SU-DHL-6 (cell line): ENCODE data around the gene TMEM11.
A peak's percentile ranks its signal among the peaks of the same experiment; 100 is the strongest.

Experiments used
- H2AFZ ChIP-seq: fragments of 200-600 bp; sonication (generic); 2 replicates; pipeline ENCODE4 v1.6.1; 2014; ENCODE audit warnings: low read depth, mild to moderate bottlenecking, moderate library complexity, mixed read lengths, antibody characterized with exemption, low read length; ENCODE audit not compliant: severe bottlenecking
- H3F3A ChIP-seq: fragments of 200-600 bp; shearing (Covaris generic); 2 replicates; pipeline ENCODE4 v1.6.0; 2016; ENCODE audit warnings: antibody characterized with exemption, mild to moderate bottlenecking; ENCODE audit not compliant: insufficient read depth
- H3K27ac ChIP-seq: fragments of 200-600 bp; sonication (generic); 2 replicates; pipeline ENCODE4 v1.5.1; 2016; ENCODE audit warnings: low read depth, mild to moderate bottlenecking, low read length, moderate library complexity, mixed read lengths
- H3K27me3 ChIP-seq: fragments of 200-600 bp; sonication (generic), shearing (Covaris generic); 2 replicates; pipeline ENCODE4 v1.6.0; 2014; ENCODE audit warnings: mild to moderate bottlenecking, low read length
- H3K36me3 ChIP-seq: fragments of 200-600 bp; sonication (generic); 2 replicates; pipeline ENCODE4 v1.6.1; 2014; ENCODE audit warnings: mild to moderate bottlenecking, low read length, mixed read lengths
- H3K4me2 ChIP-seq: fragments of 300-600, 200-600 bp; shearing (Covaris generic), sonication (generic); 2 replicates; pipeline ENCODE4 v1.6.0; 2014; ENCODE audit warnings: low read length, low read depth, mild to moderate bottlenecking; ENCODE audit not compliant: poor library complexity, severe bottlenecking
- H3K4me3 ChIP-seq: fragments of 200-600 bp; sonication (generic); 2 replicates; pipeline ENCODE4 v1.5.1; 2014; ENCODE audit warnings: antibody characterized with exemption, low read length, mild to moderate bottlenecking, mixed read lengths; ENCODE audit not compliant: insufficient read depth, poor library complexity, severe bottlenecking
- H3K79me2 ChIP-seq: fragments of 200-600 bp; sonication (generic); 2 replicates; pipeline ENCODE4 v1.6.1; 2014; ENCODE audit warnings: mild to moderate bottlenecking, low read length, moderate library complexity; ENCODE audit not compliant: insufficient read depth
- H3K9ac ChIP-seq: fragments of 200-600 bp; sonication (generic); 2 replicates; pipeline ENCODE4 v1.7.0; 2014; ENCODE audit warnings: mild to moderate bottlenecking, low read length
- H3K9me2 ChIP-seq: fragments of 200-600 bp; sonication (generic); replicated peaks from 2 replicates; pipeline ENCODE4 v1.6.1; 2014; ENCODE audit warnings: low read length; ENCODE audit not compliant: insufficient read depth
- H3K9me3 ChIP-seq: fragments of 200-600 bp; sonication (generic); 2 replicates; pipeline ENCODE4 v1.6.1; 2014; ENCODE audit warnings: low read length, mixed read lengths; ENCODE audit not compliant: insufficient read depth
- H4K20me1 ChIP-seq: fragments of 200-600 bp; sonication (generic); 2 replicates; pipeline ENCODE4 v1.6.1; 2014; ENCODE audit warnings: low read depth, mild to moderate bottlenecking, antibody characterized with exemption, low read length, moderate library complexity, mixed read lengths
- CTCF ChIP-seq: fragments of 200-600 bp; sonication (generic); IDR thresholded peaks from one replicate; pipeline ENCODE4 v1.5.1; 2017; ENCODE audit warnings: antibody characterized with exemption, mild to moderate bottlenecking, low read length, moderate library complexity; ENCODE audit not compliant: insufficient read depth, poor library complexity, severe bottlenecking
- EZH2phosphoT487 ChIP-seq: fragments of 200-600 bp; sonication (generic), shearing (Covaris generic); conservative IDR thresholded peaks from 2 replicates; pipeline ENCODE4 v1.6.1; 2018; ENCODE audit warnings: mild to moderate bottlenecking, antibody characterized with exemption, low read length, moderate library complexity, mixed read lengths

Gene TMEM11

GRCh38 chr17:21217346-21217745, 3.4 kb upstream of the TMEM11 start:
- Histone ChIP-seq H3K4me3 (no peak overlapping the region), H3K4me2 (no peak overlapping the region), H3K9me2 (no peaks in the 10 kb centered on the region), H3K27ac (no peak overlapping the region), H3K79me2 (peaks cover 56% of the 10 kb centered on the region), H3F3A (no peaks in the 10 kb centered on the region), H2AFZ (no peak overlapping the region), H3K9me3 (no peaks in the 10 kb centered on the region), H3K27me3 (no peaks in the 10 kb centered on the region), H3K9ac (no peak overlapping the region), H3K36me3 (no peaks in the 10 kb centered on the region), H4K20me1 (peaks cover 8% of the 10 kb centered on the region)
- TF ChIP-seq EZH2phosphoT487 (no peak), CTCF (no peak)

GRCh38 chr17:21215935-21216334, 2.0 kb upstream of the TMEM11 start:
- no peak for TF ChIP-seq EZH2phosphoT487
- TF ChIP-seq CTCF, result no peak
- Histone ChIP-seq H3K4me3 (no peak overlapping the region), H3K9ac (no peak overlapping the region), H3K36me3 (no peaks in the 10 kb centered on the region), H3K27ac (no peak overlapping the region), H4K20me1 (peaks cover 14% of the 10 kb centered on the region), H3K9me2 (no peaks in the 10 kb centered on the region), H3K4me2 (peak overlapping the region; percentile 88), H3K79me2 (peaks cover 70% of the 10 kb centered on the region), H3K27me3 (no peaks in the 10 kb centered on the region), H3F3A (no peaks in the 10 kb centered on the region), H3K9me3 (no peaks in the 10 kb centered on the region), H2AFZ (no peak overlapping the region)

- H3K4me2 ChIP-seq, result peak overlapping the region; percentile 88
- H3K36me3 ChIP-seq, result no peaks in the 10 kb centered on the region
- H2AFZ ChIP-seq, result peak overlapping the region; percentile 54
- H3K4me3 ChIP-seq, result peak overlapping the region; percentile 81
- TF ChIP-seq CTCF, result no peak
- TF ChIP-seq EZH2phosphoT487, result no peak
- H3K9me3 ChIP-seq, result no peaks in the 10 kb centered on the region
- H4K20me1 ChIP-seq, result peaks cover 14% of the 10 kb centered on the region
- H3K9me2 ChIP-seq, result no peaks in the 10 kb centered on the region
- H3K27ac ChIP-seq, result peak overlapping the region; percentile 76
- no peaks in the 10 kb centered on the region for H3F3A ChIP-seq
- H3K79me2 ChIP-seq, result peaks cover 80% of the 10 kb centered on the region
- H3K9ac ChIP-seq, result peak overlapping the region; percentile 98
- no peaks in the 10 kb centered on the region for H3K27me3 ChIP-seq
Observed at GRCh38 chr17:21214777-21215541, 998 bp upstream of the TMEM11 start.
